ENCODE results near the gene GAS1.

DNA sequence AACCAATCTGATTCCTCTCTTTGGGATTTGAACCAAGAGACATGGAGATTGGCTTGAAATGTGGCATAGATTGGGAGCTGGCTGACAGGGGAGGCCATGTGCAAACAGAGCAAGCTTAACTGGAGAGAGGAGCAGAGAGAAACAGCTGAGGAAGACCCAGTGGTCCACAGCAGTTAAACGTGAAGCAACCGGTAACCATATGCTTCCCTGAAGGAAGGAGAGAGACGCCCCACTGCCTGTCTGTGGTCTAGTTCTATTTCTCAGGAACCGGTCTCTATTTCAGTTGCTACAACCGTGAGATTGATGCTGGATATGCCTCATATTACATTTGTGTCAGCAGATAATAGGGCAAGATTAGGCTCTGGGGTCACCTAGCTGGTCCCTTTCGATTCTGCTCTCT is 13.6 kb upstream of the GAS1 start:
- TF ChIP-seq POLR2A (IDR thresholded peaks at IDR 0.05; ENCODE audit: low read length), result no peak
- TF ChIP-seq GATA1 (IDR thresholded peaks at IDR 0.05; ENCODE audit: low read depth, low read length), result no peak

Data from erythroblast (primary cell).